Endothelial cell of umbilical vein (primary cell): ENCODE results near the gene ZBTB20. TPM values are rescaled to one million over a fixed set of nuclear protein-coding genes. Genes with fewer than 3 reads are reported as not detected.

Source experiments
- BruUV-seq: library from RNA; stranded (reverse); fragments of 400-500 nt; replicated peaks from 2 replicates; lab custom pipeline; 2021; lab: Mats Ljungman, UMichigan
- CTCF ChIA-PET: fragments of 300-600, 350-600 bp; sonication (Branson Sonifier 250); formaldehyde crosslinking; loops from one replicate; lab custom pipeline; 2021; ENCODE audit warnings: antibody characterized with exemption, inconsistent platforms; lab: Charles Lee
- POLR2A ChIA-PET: fragments of 300-600, 350-600 bp; sonication (Branson Sonifier 250); formaldehyde crosslinking; loops from one replicate; lab custom pipeline; 2021; ENCODE audit warnings: antibody characterized with exemption, inconsistent platforms; lab: Charles Lee
- DNase-seq: peaks from one replicate; pipeline ENCODE4 v3.0.0-alpha.2; 2011; ENCODE audit warnings: low read depth, low spot score
- FAIRE-seq: peaks from 2 replicates; lab custom pipeline; 2011; peaks lifted over from hg19 to GRCh38; lab: Jason Lieb, UNC
- H2AFZ ChIP-seq: 2 replicates; pipeline ENCODE4 v1.6.0; 2012; ENCODE audit warnings: low read depth, low read length, control low read depth, inconsistent platforms
- H3K27ac ChIP-seq: 2 replicates; pipeline ENCODE4 v1.5.1; 2011; ENCODE audit warnings: low read depth, mild to moderate bottlenecking, control low read depth, low read length, moderate library complexity; ENCODE audit not compliant: insufficient read depth
- H3K27me3 ChIP-seq, 2 experiments: 2 replicates each; pipeline versions ENCODE4 v1.6.0 to v1.6.1; 2011; ENCODE audit warnings: low read length in 2 of 2, mixed read lengths in 1 of 2; ENCODE audit not compliant: control insufficient read depth in 2 of 2, insufficient read depth in 2 of 2
- H3K36me3 ChIP-seq, 2 experiments: 2 replicates in 1 of 2; 3 replicates in 1 of 2; pipeline ENCODE4 v1.5.1; 2011; ENCODE audit warnings: low read length in 2 of 2, mild to moderate bottlenecking in 1 of 2, moderate library complexity in 1 of 2; ENCODE audit not compliant: control insufficient read depth in 2 of 2, insufficient read depth in 2 of 2; ENCODE audit errors: extremely low read depth in 1 of 2
- H3K4me1 ChIP-seq: 3 replicates; pipeline ENCODE4 v1.5.1; 2011; ENCODE audit warnings: mild to moderate bottlenecking, low read length; ENCODE audit not compliant: control insufficient read depth, insufficient read depth; ENCODE audit errors: extremely low read depth
- H3K4me2 ChIP-seq: 2 replicates; pipeline ENCODE4 v1.6.1; 2011; ENCODE audit warnings: low read length, control low read depth, mixed read lengths; ENCODE audit not compliant: insufficient read depth
- H3K4me3 ChIP-seq, 3 experiments: fragments of 200-600 bp in 1 of 3; sonication (generic), shearing (Covaris generic) in 1 of 3; replicated peaks in 1 of 3; 2 replicates each; pipeline ENCODE4 v1.5.1; 2011 to 2016; ENCODE audit warnings: control low read depth in 3 of 3, low read length in 3 of 3, mild to moderate bottlenecking in 2 of 3, inconsistent platforms in 1 of 3, low read depth in 1 of 3, moderate library complexity in 1 of 3; ENCODE audit not compliant: insufficient read depth in 1 of 3
- H3K79me2 ChIP-seq: 2 replicates; pipeline ENCODE4 v1.6.0; 2012; ENCODE audit warnings: low read length, inconsistent platforms; ENCODE audit not compliant: control insufficient read depth, insufficient read depth
- H3K9ac ChIP-seq: replicated peaks from 2 replicates; pipeline ENCODE3; 2011; ENCODE audit warnings: low read length, control low read depth; ENCODE audit not compliant: insufficient read depth; ENCODE audit errors: extremely low read depth
- H3K9me1 ChIP-seq: replicated peaks from 3 replicates; pipeline ENCODE4 v1.6.0; 2011; ENCODE audit warnings: mild to moderate bottlenecking, low read length; ENCODE audit not compliant: control insufficient read depth, insufficient read depth; ENCODE audit errors: extremely low read depth
- H3K9me3 ChIP-seq: replicated peaks from 2 replicates; pipeline ENCODE4 v1.5.1; 2012; ENCODE audit warnings: low read length, inconsistent platforms; ENCODE audit not compliant: control insufficient read depth, insufficient read depth
- H4K20me1 ChIP-seq: replicated peaks from 2 replicates; pipeline ENCODE3; 2011; ENCODE audit warnings: mild to moderate bottlenecking, low read length; ENCODE audit not compliant: control insufficient read depth, insufficient read depth; ENCODE audit errors: extremely low read depth
- EZH2 ChIP-seq: IDR thresholded peaks from 2 replicates; pipeline ENCODE4 v1.6.1; 2012; ENCODE audit warnings: borderline replicate concordance, low read depth, mild to moderate bottlenecking, moderate library complexity, low read length, inconsistent platforms; ENCODE audit not compliant: severe bottlenecking
- FOS ChIP-seq: IDR thresholded peaks from 2 replicates; pipeline ENCODE4 v1.6.1; 2011; ENCODE audit warnings: mild to moderate bottlenecking, low read length, moderate library complexity, borderline replicate concordance; ENCODE audit not compliant: insufficient read depth
- GATA2 ChIP-seq: IDR thresholded peaks from 2 replicates; pipeline ENCODE4 v1.7.0; 2011; ENCODE audit warnings: low read depth, mild to moderate bottlenecking, moderate library complexity, mixed read lengths, low read length; ENCODE audit not compliant: insufficient read length, insufficient read depth
- JUN ChIP-seq: IDR thresholded peaks from 2 replicates; pipeline ENCODE4 v1.6.1; 2011; ENCODE audit warnings: borderline replicate concordance, low read depth; ENCODE audit not compliant: insufficient read length, insufficient read depth
- MAX ChIP-seq: IDR thresholded peaks from 2 replicates; pipeline ENCODE4 v1.6.1; 2011; ENCODE audit not compliant: insufficient read depth, insufficient read length
- MYC ChIP-seq: IDR thresholded peaks from one replicate; pipeline ENCODE4 v1.6.1; 2011; ENCODE audit warnings: mild to moderate bottlenecking, low read depth, low read length
- POLR2AphosphoS5 ChIP-seq: IDR thresholded peaks from 2 replicates; pipeline ENCODE4 v1.6.1; 2012; ENCODE audit warnings: low read depth, mild to moderate bottlenecking, control low read depth, low read length, moderate library complexity; ENCODE audit not compliant: insufficient read depth
- dilution Hi-C: fragments of 300-500 bp; cut with MboI; formaldehyde crosslinking; loops from one replicate; pipeline ENCODE4 v1.15.0; 2019; ENCODE audit warnings: low sequenced_read_pairs; ENCODE audit not compliant: extremely low pct_ligation_motif_present
- intact Hi-C: fragments of 100-400 bp; cut with micrococcal nuclease; formaldehyde crosslinking; loops from one replicate; pipeline ENCODE4 v1.10.0; 2022
- polyA plus RNA-seq, 4 experiments: library from polyadenylated mRNA; depleted of rRNA in 3 of 4; stranded (reverse) in 3 of 4; unstranded in 1 of 4; fragments of >200 nt; gene quantifications; 2 replicates each; pipeline versions ENCODE4 v1.2.1 to v1.2.3, GENCODE V29; 2011 to 2012; ENCODE audit warnings: missing spikeins in 1 of 4
- total RNA-seq: library from RNA; stranded (reverse); gene quantifications from 2 replicates; pipeline ENCODE4 v1.2.3, GENCODE V29; 2021
- TF ChIP-seq, protein P1 (sequence below), 2 donors: IDR thresholded peaks; 1 replicate in 1 of 2; 2 replicates in 1 of 2; pipeline ENCODE4 v1.5.1; 2011; ENCODE audit warnings: low read length in 2 of 2, mild to moderate bottlenecking in 2 of 2, moderate library complexity in 2 of 2, control low read depth in 1 of 2, inconsistent platforms in 1 of 2, low read depth in 1 of 2; ENCODE audit not compliant: insufficient read depth in 1 of 2; ENCODE audit errors: extremely low read depth in 1 of 2

The ZBTB20 gene
- total and polyA plus RNA-seq, 2 donors (not counting 3 experiments of a cell fraction or from before 2014, with no cell fraction given), result 2.1 to 20.5 TPM

- no peak overlapping the region for H3K27ac ChIP-seq
- intact Hi-C loops (no loop called here), dilution Hi-C loops (no loop called here)
- ChIA-PET CTCF (no interaction called here), POLR2A (no interaction called here)
- H3K27me3 ChIP-seq, result no peaks in the 10 kb centered on the region
- H3K4me2 ChIP-seq, result no peak overlapping the region
- no peak overlapping the region for H2AFZ ChIP-seq
- no peak for FAIRE-seq
- H3K4me1 ChIP-seq, result no peaks in the 10 kb centered on the region
- no peak overlapping the region for H3K4me3 ChIP-seq
- H3K9me1 ChIP-seq, result no peaks in the 10 kb centered on the region
- no peaks in the 10 kb centered on the region for H3K9me3 ChIP-seq
- no peak overlapping the region for H3K9ac ChIP-seq
- TF ChIP-seq POLR2AphosphoS5, result no peak
- no peak for TF ChIP-seq JUN
- TF ChIP-seq, protein P1, sequence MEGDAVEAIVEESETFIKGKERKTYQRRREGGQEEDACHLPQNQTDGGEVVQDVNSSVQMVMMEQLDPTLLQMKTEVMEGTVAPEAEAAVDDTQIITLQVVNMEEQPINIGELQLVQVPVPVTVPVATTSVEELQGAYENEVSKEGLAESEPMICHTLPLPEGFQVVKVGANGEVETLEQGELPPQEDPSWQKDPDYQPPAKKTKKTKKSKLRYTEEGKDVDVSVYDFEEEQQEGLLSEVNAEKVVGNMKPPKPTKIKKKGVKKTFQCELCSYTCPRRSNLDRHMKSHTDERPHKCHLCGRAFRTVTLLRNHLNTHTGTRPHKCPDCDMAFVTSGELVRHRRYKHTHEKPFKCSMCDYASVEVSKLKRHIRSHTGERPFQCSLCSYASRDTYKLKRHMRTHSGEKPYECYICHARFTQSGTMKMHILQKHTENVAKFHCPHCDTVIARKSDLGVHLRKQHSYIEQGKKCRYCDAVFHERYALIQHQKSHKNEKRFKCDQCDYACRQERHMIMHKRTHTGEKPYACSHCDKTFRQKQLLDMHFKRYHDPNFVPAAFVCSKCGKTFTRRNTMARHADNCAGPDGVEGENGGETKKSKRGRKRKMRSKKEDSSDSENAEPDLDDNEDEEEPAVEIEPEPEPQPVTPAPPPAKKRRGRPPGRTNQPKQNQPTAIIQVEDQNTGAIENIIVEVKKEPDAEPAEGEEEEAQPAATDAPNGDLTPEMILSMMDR (IDR thresholded peaks at IDR 0.05; ENCODE audit: extremely low read depth in 1 of 2, insufficient read depth in 1 of 2, low read depth in 1 of 2, low read length in 2 of 2), result no peak
- TF ChIP-seq EZH2, result no peak
- TF ChIP-seq MAX, result no peak
- TF ChIP-seq MYC, result no peak
- TF ChIP-seq GATA2, result no peak
- TF ChIP-seq FOS, result no peak
- no peaks in the 10 kb centered on the region for H4K20me1 ChIP-seq
- no peaks in the 10 kb centered on the region for H3K79me2 ChIP-seq
- BruUV-seq, result no TSS peak
- no peaks in the 10 kb centered on the region for H3K36me3 ChIP-seq
- DNase-seq, result no peak
Observed at GRCh38 chr3:114709102-114709501, 438.0 kb downstream of the ZBTB20 start.
